RWPE2 (cell line): ENCODE data around the gene CIBAR2.

Experiments
- ATAC-seq: fragments of 200-7000 bp; cut with Tn5 transposase; 3 replicates; pipeline ENCODE4 v1.9.1; 2021; ENCODE audit warnings: low read depth
- DNase-seq: peaks from one replicate; pipeline ENCODE4 v3.0.0-alpha.2; 2020; ENCODE audit warnings: low spot score
- H3K27ac ChIP-seq: fragments of 450-650 bp; 2 replicates; pipeline ENCODE4 v1.5.1; 2017; ENCODE audit warnings: mild to moderate bottlenecking; ENCODE audit not compliant: poor library complexity, severe bottlenecking
- H3K27me3 ChIP-seq: fragments of 250-450 bp; sonication (Bioruptor Pico); 2 replicates; pipeline ENCODE4 v1.5.1; 2021; ENCODE audit warnings: mild to moderate bottlenecking, moderate library complexity; ENCODE audit not compliant: insufficient read depth, poor library complexity, severe bottlenecking
- H3K36me3 ChIP-seq: fragments of 250-450 bp; sonication (Bioruptor Pico); 2 replicates; pipeline ENCODE4 v1.5.1; 2020; ENCODE audit warnings: low read depth, mild to moderate bottlenecking, moderate library complexity
- H3K4me1 ChIP-seq: fragments of 250-450 bp; sonication (Bioruptor Pico); 2 replicates; pipeline ENCODE4 v1.5.1; 2021; ENCODE audit warnings: mild to moderate bottlenecking, moderate library complexity; ENCODE audit not compliant: insufficient read depth, poor library complexity, severe bottlenecking
- H3K4me3 ChIP-seq: fragments of 250-450 bp; sonication (Bioruptor Pico); 2 replicates; pipeline ENCODE4 v1.5.1; 2021; ENCODE audit warnings: mild to moderate bottlenecking, moderate library complexity; ENCODE audit not compliant: severe bottlenecking
- H3K9me3 ChIP-seq: fragments of 250-450 bp; sonication (Bioruptor Pico); 2 replicates; pipeline ENCODE4 v1.5.1; 2021; ENCODE audit warnings: mild to moderate bottlenecking, moderate library complexity; ENCODE audit not compliant: severe bottlenecking
- TF ChIP-seq, protein P1 (sequence below): fragments of 450-650 bp; IDR thresholded peaks from one replicate; pipeline ENCODE4 v1.5.1; 2017; ENCODE audit warnings: mild to moderate bottlenecking, moderate library complexity; ENCODE audit not compliant: poor library complexity, severe bottlenecking

Gene CIBAR2

DNA sequence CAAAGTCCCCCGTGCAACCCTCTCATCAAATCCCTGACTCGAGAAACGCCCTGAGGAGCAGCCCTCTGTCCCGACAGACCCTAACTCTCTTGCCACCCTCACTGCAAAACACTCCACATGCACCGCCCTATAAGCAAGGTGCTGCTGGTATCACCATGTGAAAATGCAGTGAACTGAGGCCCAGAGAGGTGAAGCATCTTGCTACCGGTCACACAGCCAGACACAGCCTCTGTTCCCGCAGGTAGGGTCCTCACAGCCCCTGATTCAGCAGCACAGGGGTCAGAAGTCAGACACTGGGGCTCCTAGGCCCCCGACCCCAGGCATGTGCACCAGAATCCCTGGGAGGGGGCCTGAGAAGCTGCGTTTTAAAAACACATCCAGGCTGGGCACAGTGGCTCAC lies 1.1 kb downstream of the CIBAR2 start:
- Histone ChIP-seq H3K4me1 (peaks cover 3% of the 10 kb centered on the region), H3K27ac (no peak overlapping the region), H3K36me3 (no peaks in the 10 kb centered on the region), H3K9me3 (no peaks in the 10 kb centered on the region), H3K4me3 (no peak overlapping the region), H3K27me3 (no peaks in the 10 kb centered on the region)
- TF ChIP-seq, protein P1, sequence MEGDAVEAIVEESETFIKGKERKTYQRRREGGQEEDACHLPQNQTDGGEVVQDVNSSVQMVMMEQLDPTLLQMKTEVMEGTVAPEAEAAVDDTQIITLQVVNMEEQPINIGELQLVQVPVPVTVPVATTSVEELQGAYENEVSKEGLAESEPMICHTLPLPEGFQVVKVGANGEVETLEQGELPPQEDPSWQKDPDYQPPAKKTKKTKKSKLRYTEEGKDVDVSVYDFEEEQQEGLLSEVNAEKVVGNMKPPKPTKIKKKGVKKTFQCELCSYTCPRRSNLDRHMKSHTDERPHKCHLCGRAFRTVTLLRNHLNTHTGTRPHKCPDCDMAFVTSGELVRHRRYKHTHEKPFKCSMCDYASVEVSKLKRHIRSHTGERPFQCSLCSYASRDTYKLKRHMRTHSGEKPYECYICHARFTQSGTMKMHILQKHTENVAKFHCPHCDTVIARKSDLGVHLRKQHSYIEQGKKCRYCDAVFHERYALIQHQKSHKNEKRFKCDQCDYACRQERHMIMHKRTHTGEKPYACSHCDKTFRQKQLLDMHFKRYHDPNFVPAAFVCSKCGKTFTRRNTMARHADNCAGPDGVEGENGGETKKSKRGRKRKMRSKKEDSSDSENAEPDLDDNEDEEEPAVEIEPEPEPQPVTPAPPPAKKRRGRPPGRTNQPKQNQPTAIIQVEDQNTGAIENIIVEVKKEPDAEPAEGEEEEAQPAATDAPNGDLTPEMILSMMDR = no peak
- ATAC-seq (no peak), DNase-seq (no peak)

DNA sequence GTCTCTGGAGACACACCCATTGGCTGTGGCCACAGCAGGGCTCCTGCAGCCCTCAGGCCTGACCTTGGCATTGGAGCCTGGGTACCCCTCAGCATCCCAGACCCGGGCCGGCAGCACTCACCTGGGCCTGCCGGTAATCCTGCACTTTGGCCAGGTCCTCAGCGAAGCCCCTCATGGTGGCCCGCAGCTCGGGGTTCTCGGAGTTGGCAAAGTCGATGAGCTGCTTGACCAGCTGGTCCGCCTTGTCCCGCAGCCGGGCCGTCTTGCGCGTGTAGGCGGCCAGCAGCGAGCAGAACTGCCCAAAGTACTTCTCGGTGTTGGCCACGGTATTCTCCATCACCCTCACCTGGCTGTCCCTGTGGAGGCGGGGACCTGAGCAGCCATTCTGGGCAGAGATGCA lies 2.2 kb downstream of the CIBAR2 start:
- Histone ChIP-seq H3K4me3 (no peak overlapping the region), H3K9me3 (no peaks in the 10 kb centered on the region), H3K36me3 (no peaks in the 10 kb centered on the region), H3K27ac (no peak overlapping the region), H3K4me1 (peaks cover 2% of the 10 kb centered on the region), H3K27me3 (no peaks in the 10 kb centered on the region)
- ATAC-seq (no peak), DNase-seq (no peak)
- TF ChIP-seq, protein P1 = no peak

DNA sequence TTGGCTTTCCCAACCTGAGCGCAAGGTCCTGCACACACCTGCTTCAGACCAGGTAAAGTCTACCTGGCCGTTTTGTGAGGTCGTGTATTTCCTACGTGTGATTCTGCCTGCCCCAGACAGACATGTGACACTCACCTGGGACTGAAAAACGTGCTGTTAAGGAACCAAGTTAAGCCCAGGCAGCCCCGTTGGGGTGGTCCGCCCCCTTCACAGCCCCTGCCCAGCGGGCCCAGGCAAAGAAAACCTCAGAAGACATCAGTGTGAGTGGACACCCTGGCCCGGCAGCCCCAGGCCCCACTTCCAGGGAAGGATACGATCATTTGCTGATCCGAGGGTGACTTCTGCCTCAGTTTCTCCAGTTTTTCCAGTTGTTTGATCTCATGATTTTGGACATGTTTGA lies 4.7 kb downstream of the CIBAR2 start:
- no peak overlapping the region for H3K4me3 ChIP-seq
- DNase-seq = no peak
- H3K27ac ChIP-seq = no peak overlapping the region
- no peaks in the 10 kb centered on the region for H3K27me3 ChIP-seq
- no peaks in the 10 kb centered on the region for H3K36me3 ChIP-seq
- ATAC-seq = no peak
- no peaks in the 10 kb centered on the region for H3K4me1 ChIP-seq
- no peaks in the 10 kb centered on the region for H3K9me3 ChIP-seq
- TF ChIP-seq, protein P1 = no peak

DNA sequence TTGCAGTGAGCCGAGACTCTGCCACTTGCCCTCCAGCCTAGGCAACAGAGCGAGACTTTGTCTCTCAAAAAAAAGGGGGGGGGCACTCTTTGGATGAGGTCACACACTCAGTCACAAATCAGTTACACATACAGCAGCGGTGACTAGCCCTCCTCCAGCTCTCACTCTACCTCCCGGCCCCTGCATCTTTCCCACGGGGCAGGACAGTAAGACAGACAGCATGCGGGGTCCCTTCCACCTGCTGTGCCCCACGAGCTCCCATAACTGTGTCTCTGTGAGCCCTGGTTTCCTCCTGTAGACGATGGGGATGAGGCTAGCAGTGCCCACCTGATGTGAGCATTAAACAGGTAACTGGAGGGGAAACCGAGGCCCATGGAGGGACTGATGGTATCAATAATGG lies 5.2 kb downstream of the CIBAR2 start:
- no peaks in the 10 kb centered on the region for H3K27me3 ChIP-seq

DNA sequence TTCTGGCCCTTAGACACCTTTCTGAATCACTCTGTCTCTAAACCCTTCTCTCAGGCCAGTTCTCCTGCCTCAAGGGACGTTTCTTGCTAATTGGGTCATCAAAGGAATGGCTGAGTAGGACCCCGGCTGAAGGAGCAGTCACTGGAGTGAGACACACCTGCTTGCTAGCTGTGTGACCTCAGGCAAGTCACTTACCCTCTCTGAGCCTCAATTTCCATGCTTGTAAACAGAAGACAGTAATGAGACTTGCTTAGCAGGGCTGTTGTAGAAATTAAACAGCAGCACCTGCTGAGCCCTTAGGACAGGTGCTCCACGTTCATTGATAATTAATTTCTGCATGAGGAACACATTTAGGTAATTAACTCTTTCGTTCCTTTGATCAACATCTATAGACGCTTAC lies 6.8 kb downstream of the CIBAR2 start:
- DNase-seq = no peak
- TF ChIP-seq, protein P1 = no peak
- Histone ChIP-seq H3K27ac (no peak overlapping the region), H3K36me3 (no peaks in the 10 kb centered on the region), H3K9me3 (no peaks in the 10 kb centered on the region), H3K27me3 (no peaks in the 10 kb centered on the region), H3K4me1 (no peaks in the 10 kb centered on the region), H3K4me3 (no peak overlapping the region)
- no peak for ATAC-seq

More for the DNA sequence above, 5.2 kb downstream of the CIBAR2 start:
- ATAC-seq = no peak
- no peak for DNase-seq
- no peaks in the 10 kb centered on the region for H3K36me3 ChIP-seq
- no peaks in the 10 kb centered on the region for H3K9me3 ChIP-seq
- H3K4me3 ChIP-seq = no peak overlapping the region
- no peak overlapping the region for H3K27ac ChIP-seq
- TF ChIP-seq, protein P1 = no peak
- no peaks in the 10 kb centered on the region for H3K4me1 ChIP-seq
